ENCODE results near the gene CFAP97D1. TPM values are rescaled to one million over a fixed set of nuclear protein-coding genes. Genes with fewer than 3 reads are reported as not detected.

Gene CFAP97D1
- total and polyA plus RNA-seq, 2 experiments from 2014 or later: 0.10 TPM; not detected in 1

DNA sequence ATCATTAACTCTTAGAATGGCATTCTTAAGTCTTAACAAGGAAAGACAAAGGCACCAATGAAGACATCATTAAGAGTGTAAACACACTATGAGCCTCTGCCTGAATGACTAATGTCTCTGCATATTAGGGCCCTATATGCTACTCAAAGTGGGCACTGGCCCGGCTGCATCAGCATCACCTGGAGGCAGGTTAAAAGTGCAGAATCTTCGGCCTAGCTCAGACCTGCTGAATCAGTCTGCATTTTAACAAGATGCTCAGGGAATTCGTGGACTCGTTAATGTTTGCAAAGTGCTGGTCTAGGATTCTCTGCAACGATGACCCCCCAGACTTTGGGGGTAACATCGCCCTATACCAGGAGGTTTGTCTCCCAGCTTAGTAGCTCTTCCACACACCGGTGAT, 46.0 kb downstream of the CFAP97D1 start:
- WGBS (ENCODE audit: low lambda C conversion rate, missing lambda C conversion rate): 92% methylated on average over 7 of the region's 7 CpGs
- Histone ChIP-seq H3K36me3 (replicated peaks; ENCODE audit: insufficient read depth, low read depth) (no peaks in the 10 kb centered on the region), H2AFZ (no peak overlapping the region), H3K9me3 (ENCODE audit: low read depth) (no peaks in the 10 kb centered on the region), H3K27ac (no peak overlapping the region), H3K4me2 (no peak overlapping the region), H3K4me1 (ENCODE audit: insufficient read depth) (no peaks in the 10 kb centered on the region), H3K27me3 (no peaks in the 10 kb centered on the region), H3K79me2 (no peaks in the 10 kb centered on the region), H3K4me3 (no peak overlapping the region), H4K20me1 (ENCODE audit: insufficient read depth, poor library complexity, severe bottlenecking) (no peaks in the 10 kb centered on the region), H3K9me2 (replicated peaks; ENCODE audit: insufficient read depth) (no peaks in the 10 kb centered on the region)
- TF ChIP-seq EZH2phosphoT487 (IDR thresholded peaks at IDR 0.05; ENCODE audit: low read depth, severe bottlenecking, unreplicated experiment) (no peak), EZH2 (IDR thresholded peaks at IDR 0.05; ENCODE audit: borderline replicate concordance) (no peak)
- TF ChIP-seq, protein P1, sequence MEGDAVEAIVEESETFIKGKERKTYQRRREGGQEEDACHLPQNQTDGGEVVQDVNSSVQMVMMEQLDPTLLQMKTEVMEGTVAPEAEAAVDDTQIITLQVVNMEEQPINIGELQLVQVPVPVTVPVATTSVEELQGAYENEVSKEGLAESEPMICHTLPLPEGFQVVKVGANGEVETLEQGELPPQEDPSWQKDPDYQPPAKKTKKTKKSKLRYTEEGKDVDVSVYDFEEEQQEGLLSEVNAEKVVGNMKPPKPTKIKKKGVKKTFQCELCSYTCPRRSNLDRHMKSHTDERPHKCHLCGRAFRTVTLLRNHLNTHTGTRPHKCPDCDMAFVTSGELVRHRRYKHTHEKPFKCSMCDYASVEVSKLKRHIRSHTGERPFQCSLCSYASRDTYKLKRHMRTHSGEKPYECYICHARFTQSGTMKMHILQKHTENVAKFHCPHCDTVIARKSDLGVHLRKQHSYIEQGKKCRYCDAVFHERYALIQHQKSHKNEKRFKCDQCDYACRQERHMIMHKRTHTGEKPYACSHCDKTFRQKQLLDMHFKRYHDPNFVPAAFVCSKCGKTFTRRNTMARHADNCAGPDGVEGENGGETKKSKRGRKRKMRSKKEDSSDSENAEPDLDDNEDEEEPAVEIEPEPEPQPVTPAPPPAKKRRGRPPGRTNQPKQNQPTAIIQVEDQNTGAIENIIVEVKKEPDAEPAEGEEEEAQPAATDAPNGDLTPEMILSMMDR (IDR thresholded peaks at IDR 0.05; ENCODE audit: poor library complexity): no peak
- DNase-seq (ENCODE audit: low spot score): no peak

DNA sequence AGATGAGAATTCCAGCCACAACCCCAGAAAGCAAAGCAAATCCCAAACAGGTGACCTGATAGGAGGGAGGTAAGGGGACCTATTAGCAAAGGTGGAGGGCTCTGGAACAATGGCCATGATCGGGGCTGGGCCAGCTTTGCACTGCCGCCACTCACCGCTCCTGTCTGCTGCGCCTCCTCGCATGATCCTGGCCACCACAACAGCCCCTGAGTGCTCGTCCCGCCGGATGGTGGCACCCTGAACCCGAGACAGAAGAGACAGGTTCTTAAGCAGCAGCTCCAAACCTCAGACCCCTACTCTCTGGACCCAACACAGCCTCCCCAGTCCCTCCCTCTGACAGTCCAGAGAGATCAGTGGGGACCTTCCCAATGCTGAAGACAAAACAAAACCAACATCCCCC, 47.4 kb downstream of the CFAP97D1 start:
- TF ChIP-seq EZH2phosphoT487 (IDR thresholded peaks at IDR 0.05; ENCODE audit: low read depth, severe bottlenecking, unreplicated experiment) (no peak), EZH2 (IDR thresholded peaks at IDR 0.05; ENCODE audit: borderline replicate concordance) (no peak)
- TF ChIP-seq, protein P1 (IDR thresholded peaks at IDR 0.05; ENCODE audit: poor library complexity): no peak
- no peaks in the 10 kb centered on the region for H3K9me3 ChIP-seq (ENCODE audit: low read depth)
- peaks cover 4% of the 10 kb centered on the region for H3K4me1 ChIP-seq (ENCODE audit: insufficient read depth)
- no peaks in the 10 kb centered on the region for H3K79me2 ChIP-seq
- no peaks in the 10 kb centered on the region for H3K36me3 ChIP-seq (replicated peaks; ENCODE audit: insufficient read depth, low read depth)
- no peak for DNase-seq (ENCODE audit: low spot score)
- H3K4me2 ChIP-seq: no peak overlapping the region
- no peak overlapping the region for H2AFZ ChIP-seq
- no peak overlapping the region for H3K27ac ChIP-seq
- 96% methylated on average over 7 of the region's 9 CpGs for WGBS (ENCODE audit: low lambda C conversion rate, missing lambda C conversion rate)
- no peaks in the 10 kb centered on the region for H4K20me1 ChIP-seq (ENCODE audit: insufficient read depth, poor library complexity, severe bottlenecking)
- no peak overlapping the region for H3K4me3 ChIP-seq
- H3K9me2 ChIP-seq (replicated peaks; ENCODE audit: insufficient read depth): no peaks in the 10 kb centered on the region
- H3K27me3 ChIP-seq: no peaks in the 10 kb centered on the region

DNA sequence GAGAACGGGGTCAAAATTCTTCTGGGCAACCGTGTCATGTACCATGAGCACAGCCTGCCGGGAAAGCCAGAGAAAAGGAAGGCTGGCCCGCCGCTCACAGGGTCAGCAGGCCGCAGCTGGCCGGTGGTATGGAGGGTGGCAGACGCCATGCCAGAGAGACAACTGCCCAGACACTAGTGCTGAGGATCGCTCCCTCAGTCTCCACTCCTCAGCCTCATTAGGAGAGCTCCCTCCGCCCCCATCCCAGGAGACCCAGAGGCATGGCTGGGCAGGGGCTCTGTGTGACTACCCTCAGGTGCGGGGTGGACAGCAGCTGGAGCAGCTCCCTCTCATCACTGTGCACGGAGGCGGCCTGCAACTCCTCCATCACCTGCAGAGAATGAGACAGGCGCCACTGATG, 49.5 kb downstream of the CFAP97D1 start:
- no peak overlapping the region for H3K4me2 ChIP-seq
- no peak for DNase-seq (ENCODE audit: low spot score)
- no peaks in the 10 kb centered on the region for H3K27me3 ChIP-seq
- H3K4me1 ChIP-seq (ENCODE audit: insufficient read depth): peaks cover 7% of the 10 kb centered on the region
- H3K4me3 ChIP-seq: no peak overlapping the region
- no peaks in the 10 kb centered on the region for H3K79me2 ChIP-seq
- TF ChIP-seq EZH2 (IDR thresholded peaks at IDR 0.05; ENCODE audit: borderline replicate concordance): no peak
- no peak for TF ChIP-seq EZH2phosphoT487 (IDR thresholded peaks at IDR 0.05; ENCODE audit: low read depth, severe bottlenecking, unreplicated experiment)
- TF ChIP-seq, protein P1 (IDR thresholded peaks at IDR 0.05; ENCODE audit: poor library complexity): no peak
- no peaks in the 10 kb centered on the region for H3K9me3 ChIP-seq (ENCODE audit: low read depth)
- no peaks in the 10 kb centered on the region for H3K36me3 ChIP-seq (replicated peaks; ENCODE audit: insufficient read depth, low read depth)
- H3K27ac ChIP-seq: no peak overlapping the region
- 97% methylated on average over 13 of the region's 14 CpGs for WGBS (ENCODE audit: low lambda C conversion rate, missing lambda C conversion rate)
- no peaks in the 10 kb centered on the region for H4K20me1 ChIP-seq (ENCODE audit: insufficient read depth, poor library complexity, severe bottlenecking)
- no peak overlapping the region for H2AFZ ChIP-seq
- H3K9me2 ChIP-seq (replicated peaks; ENCODE audit: insufficient read depth): no peaks in the 10 kb centered on the region
